ENCODE measurements around the gene PHF10. TPM values are rescaled to one million over a fixed set of nuclear protein-coding genes. Genes with fewer than 3 reads are reported as not detected.

PHF10 gene
- total RNA-seq, 4 donors from 2014 or later, result 48.6 to 89.5 (median 53.0) TPM

DNA sequence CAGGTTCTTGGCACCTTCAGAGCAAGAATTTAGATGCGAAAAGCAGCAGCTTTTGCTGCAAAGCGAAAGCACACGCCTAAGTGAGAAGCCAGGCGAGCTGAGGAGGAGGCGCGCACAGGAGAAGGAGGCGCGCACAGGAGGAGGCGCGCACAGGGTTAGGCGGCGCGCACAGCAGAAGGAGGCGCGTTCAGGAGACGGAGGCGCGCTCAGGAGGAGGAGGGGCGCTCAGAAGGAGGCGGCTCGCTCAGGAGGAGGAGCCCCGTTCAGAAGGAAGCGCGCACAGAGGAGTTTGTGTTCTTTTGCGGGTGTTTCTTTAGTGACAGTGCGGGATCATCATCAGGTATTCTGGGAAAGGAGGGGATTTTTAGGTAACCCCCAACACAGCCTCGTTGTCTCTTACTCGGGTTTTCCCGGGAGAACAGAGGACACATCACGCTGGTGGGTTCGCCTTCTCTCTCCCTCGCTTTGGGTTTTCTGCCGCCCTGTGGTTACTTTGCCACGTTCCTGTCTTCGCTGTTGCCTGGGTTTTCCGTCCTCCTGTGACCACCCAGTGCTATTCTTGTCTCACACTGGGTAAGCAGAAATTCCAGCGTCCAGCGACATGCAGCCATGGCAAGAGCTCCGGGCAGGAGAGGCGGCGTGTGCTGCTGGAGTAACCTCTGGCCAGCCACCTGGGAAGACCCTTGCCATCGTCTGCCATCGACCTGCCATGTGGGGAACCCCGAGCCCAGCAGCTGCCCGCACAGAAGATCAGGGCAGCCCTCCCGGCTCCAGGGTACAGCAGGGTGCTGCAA is 69.5 kb downstream of the PHF10 start:
- TF ChIP-seq CTCF (IDR thresholded peaks at IDR 0.05; ENCODE audit: low read depth), result no peak

Other genes starting within 250 kb of the PHF10 start
- 10 to 100 TPM; 26.0 to 36.4 (median 31.3) TPM for gene WDR27, start 22.5 kb downstream of the PHF10 start, total RNA-seq
- 10 to 100 TPM; 43.3 to 56.9 (median 45.4) TPM for gene C6orf120, start 22.4 kb downstream of the PHF10 start, total RNA-seq
- 1 to 10 TPM; 1.3 to 2.6 (median 1.9) TPM for gene DYNLT2, start 27.1 kb upstream of the PHF10 start, total RNA-seq
- gene ERMARD, start 27.1 kb upstream of the PHF10 start, total RNA-seq, result 10 to 100 TPM; 18.7 to 32.0 (median 27.6) TPM